T follicular helper cell (primary cell): ENCODE results near the gene DDIT3.

ENCODE experiments used
- DNase-seq: peaks from one replicate; pipeline ENCODE4 v3.0.0-alpha.2; 2020; ENCODE audit warnings: low read depth

The DDIT3 gene

DNA sequence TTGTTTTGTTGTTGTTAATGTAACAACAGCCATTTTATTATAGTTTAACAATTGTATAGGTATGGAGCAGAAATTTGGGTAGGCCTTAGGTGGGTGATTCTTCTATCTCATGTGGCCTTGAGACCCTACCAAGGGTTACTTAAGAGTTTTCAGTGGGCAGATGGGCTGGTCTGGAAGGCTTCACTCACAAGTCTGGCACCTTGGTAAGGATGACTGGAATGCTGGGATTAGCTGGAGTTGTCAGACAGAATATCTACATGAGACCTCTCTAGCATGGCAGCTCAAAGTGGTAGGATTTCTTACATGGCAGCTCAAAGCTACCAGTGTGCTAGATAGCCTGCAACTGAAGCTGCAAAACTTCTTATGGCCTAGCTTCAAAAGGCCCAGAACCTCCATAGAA lies 34.6 kb downstream of the DDIT3 start:
- DNase-seq, result no peak

DNA sequence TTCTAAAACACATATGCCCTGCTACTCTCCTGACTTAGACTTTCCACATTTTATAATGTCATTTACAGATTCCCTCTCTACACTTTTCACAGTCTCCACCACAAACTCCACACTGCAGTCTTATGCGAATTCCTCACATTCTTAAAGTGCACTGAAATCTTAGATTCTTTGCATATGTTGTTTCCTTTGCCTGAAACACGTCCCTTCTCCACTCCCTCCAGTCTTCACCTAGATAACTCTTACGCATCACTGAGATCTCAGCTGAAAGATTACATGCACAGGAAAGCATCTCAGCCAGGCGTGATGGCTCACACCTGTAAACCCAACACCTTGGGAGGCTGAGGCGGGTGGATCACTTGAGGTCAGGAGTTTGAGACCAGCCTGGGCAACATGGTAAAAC lies 36.8 kb downstream of the DDIT3 start:
- no peak for DNase-seq

DNA sequence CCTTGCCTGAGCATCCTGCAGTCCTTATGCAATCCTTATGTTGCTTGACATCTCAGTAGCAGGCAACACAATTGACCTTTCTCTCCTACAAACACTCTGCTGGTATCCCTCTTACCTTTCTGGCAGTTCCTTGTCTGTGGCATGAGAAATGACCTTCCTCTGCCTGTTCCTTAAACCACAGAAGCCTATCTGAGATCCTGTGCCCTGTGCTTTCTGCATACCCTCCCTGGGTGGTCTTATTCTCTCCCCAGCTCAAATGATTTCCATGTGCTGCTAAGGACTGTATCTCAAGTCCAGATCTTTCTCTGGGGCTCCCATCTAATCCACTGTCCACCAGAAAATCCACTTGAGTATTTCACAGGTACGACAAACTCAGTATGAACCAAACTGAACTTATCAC lies 38.6 kb downstream of the DDIT3 start:
- no peak for DNase-seq

DNA sequence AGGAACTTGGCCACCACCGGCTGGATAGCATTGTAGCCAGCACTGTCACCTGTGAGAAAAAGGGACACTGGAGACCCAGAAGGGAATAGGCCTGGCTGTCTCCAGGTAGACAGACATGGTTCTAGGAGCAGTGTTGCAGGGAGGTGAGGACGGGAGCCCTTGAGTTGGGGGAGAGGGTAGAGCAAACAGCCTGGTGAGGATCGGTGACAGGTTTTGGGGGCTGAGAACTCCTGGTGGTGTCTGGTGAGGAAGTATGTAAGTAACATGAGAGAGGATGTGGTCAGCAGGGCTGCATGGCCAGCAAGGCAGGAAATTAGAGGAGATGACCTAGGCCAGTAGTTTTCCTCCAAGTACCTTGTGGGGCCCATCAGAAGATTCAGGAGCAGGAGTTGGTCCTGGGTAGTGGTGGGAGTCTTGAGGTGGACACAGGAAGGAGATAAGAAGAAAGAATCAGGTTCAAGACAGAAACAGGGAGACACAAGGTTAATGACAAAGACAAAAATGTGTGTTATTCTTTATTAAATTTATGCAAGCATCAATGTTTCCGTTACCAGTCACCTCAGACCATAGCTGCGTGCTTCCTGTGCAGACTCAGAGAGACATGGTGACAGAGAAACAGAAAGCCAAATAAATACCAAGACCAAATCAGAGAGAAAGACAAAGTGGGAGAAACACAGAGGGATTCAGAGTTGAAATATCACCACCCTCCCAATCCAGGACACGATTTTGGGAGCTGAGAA lies 40.8 kb downstream of the DDIT3 start, which contains the start of gene ARHGAP9:
Gene ARHGAP9, minus strand, starts transcription at position 491 of the 740 bp plus-strand sequence. Its CDS starts 460 bp downstream, at position 31.
- peak; percentile 61 for DNase-seq

DNA sequence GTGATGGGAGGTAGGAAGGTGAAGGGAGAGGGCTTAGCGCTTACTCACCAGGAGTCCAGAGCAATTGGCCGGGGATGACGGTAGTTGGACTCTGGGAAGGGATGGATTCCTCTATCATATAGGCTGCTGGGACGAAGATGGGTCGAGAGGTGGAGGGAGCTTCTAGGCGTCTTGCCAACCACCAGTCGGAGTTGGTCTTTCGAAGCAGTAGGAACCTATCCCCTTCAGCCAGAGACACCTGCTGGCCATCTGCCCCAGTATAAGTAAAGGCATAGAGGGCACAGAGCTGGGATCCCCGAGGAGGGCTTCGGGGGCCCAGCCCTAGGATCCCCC lies 41.3 kb downstream of the DDIT3 start:
- no peak for DNase-seq

DNA sequence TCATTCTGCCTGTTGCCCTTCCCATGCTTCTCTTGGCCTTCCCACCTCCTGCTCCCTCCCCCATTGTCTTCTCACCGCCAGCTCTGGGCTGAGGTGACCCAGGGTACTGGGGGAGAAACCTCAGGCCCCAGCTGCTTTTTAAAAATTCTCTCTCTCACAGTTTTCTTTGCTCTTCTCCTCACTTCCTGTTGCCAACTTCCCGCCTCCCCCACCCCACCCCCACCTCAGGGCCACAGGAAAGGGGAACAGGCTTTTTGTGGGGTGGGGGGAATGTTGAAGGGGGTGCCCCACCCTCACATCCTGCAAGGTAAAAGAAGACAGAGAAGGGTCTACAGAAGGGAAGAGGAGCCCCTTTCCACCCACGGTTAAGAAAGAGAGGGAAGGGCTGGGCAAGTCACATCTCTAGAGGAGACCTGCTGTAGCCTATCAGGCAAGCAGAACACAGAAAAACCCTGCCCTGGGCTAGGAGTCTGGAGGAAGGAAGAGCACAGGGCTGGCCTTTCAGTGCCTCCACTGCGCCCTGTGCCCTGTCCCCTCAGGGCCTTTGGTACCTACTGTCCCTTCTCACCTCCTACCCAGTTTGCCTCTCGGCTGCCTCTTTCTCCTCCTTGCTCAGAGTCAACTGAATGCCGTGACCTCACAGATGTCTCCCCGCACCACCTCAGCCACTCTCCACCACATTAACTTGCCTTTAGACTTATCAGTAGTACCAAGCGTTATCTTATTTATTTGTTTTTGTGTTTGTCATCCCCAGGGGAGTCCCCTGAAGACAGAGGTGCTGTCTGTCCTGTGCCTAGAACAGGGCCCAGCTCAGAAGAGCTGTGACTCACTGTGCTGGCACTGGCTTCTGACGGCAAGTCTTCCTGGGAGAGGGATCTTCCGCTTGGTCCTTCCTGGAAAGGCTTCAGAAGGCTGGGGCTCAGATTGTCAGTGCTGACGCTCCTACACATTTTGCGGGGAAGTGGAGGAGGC lies 42.3 kb downstream of the DDIT3 start:
- DNase-seq, result peak; percentile 58

DNA sequence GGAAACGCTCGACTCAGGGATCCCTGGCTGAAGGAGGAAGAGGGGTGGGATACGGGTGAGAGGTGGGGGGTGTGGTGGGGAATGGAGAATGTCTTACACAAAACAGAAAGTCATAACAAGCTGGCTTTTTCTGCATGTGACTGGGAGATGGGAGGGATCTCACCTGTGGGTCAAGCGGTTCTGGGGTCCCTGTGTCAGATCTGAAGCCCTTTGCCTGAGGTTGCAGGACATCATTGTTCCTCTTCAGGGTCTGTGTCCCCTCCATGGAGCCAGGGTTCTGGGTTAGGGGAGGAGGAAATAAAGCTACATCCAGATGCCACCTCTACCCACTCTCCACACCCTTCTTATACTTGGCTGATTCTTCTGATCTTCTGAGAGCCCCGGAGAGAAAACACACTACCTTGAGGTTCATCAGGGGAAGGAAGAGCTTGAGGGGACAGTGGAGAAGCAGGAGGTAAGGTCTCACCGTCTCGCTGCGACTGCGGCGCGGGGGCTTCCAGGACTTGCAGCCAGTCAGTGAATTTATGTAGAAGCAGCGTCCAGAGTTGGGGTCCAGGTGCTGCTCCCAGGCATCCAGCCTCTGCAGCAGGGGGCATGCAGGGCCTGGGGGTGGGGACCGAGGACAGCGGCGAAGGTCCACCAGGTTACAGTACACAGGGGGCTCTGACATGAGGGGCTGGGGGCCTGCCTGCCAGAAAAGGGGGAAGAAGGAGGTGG lies 43.2 kb downstream of the DDIT3 start:
- no peak for DNase-seq

DNA sequence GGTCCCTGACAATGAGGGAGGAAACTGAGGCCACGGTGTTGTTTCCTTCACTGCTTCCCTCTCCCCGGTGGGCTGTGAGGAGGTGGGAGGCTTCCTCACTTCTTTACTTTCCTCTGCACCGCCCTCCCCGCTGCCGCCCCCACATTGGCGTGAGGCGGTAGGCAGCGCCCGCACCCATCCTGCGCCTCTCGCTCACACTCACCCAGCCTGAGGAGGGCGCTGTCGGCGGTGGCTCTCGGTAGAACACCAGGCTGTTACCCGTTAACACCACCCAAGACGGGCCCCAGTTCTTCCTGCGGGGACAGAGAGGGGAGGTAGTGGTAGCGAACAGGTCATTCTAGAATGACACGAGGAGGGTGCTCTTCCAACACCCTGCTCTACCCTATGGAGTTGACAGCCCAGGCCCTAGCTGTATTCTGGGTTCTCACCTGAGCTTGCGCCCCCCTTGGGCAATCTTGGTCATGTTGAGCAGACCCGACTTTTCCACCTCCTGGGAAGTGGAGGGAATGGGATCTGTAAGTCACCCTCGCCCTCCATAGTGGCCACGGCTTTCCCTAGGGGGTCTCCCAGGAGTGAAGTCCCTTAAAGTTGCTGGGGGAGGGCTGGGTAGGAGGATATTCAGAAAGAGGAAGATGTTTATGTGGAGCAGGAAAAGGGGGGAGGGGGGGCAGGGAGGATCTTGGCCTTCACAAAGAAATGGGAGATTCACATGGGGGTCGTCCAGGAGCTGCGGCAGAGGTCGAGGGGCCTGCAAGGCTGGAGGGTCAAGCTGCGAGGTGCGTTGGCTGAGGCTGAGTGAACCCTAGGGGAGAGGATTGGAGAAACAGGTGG lies 43.9 kb downstream of the DDIT3 start:
- peak; percentile 41 for DNase-seq

DNA sequence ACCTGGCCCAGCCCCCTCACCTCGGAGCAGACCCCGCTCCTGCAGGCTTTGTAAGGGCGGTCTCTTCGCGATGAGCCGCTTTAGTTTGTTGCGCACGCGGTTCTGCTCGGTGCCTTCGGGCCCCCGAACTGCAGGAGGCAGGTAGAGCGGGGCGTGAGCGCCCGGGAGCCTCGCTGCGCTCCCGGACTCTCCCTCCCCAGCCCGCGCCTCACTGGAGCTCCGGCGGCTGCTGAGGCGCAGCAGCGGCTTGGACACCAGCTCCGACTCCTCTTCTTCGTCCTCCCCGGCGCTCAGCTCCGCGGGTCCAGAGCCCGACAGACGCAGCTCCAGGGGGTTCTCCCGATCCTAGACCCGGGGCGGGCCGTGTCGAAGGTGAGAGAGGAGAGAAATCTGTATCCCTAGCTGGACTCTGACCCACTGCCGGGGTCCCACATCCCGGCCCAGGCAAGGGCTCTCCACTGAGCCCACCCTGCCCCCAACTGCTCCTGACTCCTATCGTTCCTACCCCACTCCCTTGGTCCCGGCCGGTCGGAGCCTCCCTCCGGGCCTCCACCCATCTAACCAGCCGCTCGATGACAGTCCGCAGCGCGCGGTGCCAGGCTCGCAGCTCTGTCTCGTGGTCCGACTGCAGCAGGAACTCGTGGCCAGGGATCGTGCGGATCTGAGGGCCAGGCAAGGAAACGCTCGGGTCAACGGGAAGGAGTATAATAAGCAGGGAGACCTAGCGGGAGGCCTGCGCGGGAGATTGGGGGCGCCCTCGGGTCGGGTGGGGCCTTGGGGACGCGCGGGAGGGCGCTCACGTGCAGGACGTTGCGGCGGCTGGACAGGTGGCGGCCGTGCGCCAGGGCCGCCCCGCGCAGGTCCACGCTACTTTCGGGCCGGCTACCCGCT lies 44.8 kb downstream of the DDIT3 start:
- no peak for DNase-seq

DNA sequence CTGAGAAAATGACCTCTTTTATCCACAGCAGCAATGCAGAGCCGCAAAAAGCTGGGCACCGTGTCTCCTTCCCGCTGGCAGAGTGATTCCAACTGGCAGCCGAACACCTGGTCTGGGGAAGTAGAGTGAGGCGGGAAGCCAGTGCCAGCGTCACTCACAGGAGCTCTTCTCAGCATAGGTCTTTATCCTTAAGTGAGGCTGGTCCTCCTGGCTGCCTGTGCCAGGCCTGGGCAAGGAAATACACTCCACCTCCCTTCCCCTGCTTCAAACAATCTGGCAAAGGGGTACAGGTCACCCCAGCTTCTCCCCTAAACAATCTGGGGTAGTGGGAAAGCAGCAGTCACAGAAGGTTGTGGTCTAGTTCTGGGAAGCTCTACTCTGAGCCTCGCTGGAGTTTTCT lies 45.5 kb downstream of the DDIT3 start:
- DNase-seq, result no peak

DNA sequence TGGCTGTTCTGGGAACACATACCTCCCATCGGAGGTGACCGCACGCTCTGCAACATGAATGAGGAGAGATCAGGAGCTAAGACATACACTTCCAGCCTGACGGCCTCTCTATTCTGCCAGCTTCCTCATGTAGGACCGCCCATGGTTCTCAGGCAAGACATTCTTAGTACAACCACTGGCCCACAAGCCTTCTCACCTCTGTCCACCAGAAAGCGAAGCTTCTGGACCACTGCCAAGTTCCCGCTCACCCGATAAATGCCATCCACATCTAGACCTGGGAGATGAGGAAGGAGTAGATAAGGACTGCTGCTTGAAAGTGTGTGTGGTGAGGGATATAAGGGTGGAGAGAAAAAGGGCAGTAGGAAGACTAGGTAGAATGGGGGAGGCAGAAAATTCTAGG lies 45.9 kb downstream of the DDIT3 start:
- no peak for DNase-seq

DNA sequence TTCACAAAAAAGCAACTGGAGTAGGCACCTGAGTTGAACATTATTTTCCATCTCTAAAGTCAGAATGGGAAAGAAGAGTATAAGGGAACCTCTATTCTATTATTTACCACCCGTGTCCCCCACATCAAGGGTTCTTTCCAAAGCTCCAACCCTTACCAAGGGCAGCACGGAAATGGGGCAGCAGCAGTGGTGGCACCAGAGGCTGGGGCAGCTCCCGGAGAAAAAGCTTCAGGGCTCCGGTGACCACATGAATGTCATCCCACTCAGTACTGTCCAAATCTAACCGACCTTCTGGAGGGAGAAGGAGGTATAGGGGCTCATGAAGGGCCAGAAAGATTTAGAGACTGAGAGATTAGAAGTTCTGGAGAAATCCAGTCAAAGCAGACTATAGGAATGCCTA lies 46.4 kb downstream of the DDIT3 start:
- no peak for DNase-seq

DNA sequence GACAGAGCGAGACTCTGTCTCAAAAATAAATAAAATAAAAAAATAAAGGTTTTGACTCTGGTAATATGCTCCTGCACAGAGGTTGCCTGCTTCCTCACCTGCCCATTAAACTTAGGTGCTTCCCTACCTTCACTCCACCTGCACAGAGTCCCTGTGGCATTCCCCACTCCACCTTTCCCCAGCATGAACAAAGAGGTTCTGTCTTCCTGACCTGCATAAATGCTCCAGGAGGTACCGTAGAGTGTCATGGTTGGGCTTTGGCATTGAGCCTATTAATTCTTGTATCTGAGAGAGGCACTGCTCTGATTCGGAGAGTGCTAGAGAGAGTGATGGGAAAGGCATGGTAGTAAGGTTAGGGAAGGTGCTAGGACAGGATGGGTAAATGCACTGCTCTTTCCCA lies 46.9 kb downstream of the DDIT3 start:
- DNase-seq, result no peak

DNA sequence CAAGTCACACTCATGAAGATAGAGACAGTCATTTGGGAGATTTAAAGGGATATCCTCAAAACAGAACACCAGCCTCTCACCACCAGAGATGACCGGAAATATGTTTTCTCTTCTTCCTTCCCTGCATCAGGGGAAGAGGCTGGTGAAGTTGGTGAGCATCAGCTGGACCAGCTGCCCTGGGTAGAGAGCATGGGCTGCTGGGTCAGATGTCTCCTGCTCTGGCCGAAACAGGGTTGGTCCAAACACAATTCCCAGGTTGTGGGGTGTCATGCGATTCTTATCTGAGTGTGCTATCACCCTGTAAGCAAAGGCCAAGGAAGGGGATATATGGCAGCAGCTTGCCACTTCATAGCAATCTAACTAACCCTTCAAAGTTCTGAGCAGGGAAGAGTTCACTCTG lies 47.9 kb downstream of the DDIT3 start:
- no peak for DNase-seq

DNA sequence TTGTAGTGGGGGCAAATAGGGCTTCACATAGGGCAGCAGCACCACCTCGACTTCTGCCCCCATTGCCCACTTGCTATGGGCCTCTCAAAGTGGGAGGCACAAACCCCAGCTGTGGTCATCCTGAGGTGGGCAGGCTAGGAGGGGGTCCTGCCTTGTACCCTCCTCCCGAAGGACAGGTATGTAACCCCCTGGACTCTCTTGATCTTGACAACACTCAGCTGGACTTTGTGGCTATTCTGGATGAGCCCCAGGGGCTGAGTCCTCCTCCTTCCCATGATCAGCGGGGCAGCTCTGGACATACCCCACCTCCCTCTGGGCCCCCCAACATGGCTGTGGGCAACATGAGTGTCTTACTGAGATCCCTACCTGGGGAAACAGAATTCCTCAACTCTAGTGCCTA lies 48.7 kb downstream of the DDIT3 start:
- DNase-seq, result no peak

DNA sequence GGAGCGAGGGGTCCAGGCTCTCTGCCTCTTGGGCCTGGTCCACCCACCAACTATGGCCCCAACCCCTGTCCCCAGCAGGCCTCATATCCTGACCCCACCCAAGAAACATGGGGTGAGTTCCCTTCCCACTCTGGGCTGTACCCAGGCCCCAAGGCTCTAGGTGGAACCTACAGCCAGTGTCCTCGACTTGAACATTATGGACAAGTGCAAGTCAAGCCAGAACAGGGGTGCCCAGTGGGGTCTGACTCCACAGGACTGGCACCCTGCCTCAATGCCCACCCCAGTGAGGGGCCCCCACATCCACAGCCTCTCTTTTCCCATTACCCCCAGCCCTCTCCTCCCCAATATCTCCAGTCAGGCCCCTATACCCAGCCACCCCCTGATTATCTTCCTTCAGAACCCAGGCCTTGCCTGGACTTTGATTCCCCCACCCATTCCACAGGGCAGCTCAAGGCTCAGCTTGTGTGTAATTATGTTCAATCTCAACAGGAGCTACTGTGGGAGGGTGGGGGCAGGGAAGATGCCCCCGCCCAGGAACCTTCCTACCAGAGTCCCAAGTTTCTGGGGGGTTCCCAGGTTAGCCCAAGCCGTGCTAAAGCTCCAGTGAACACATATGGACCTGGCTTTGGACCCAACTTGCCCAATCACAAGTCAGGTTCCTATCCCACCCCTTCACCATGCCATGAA lies 49.2 kb downstream of the DDIT3 start:
- DNase-seq, result no peak

DNA sequence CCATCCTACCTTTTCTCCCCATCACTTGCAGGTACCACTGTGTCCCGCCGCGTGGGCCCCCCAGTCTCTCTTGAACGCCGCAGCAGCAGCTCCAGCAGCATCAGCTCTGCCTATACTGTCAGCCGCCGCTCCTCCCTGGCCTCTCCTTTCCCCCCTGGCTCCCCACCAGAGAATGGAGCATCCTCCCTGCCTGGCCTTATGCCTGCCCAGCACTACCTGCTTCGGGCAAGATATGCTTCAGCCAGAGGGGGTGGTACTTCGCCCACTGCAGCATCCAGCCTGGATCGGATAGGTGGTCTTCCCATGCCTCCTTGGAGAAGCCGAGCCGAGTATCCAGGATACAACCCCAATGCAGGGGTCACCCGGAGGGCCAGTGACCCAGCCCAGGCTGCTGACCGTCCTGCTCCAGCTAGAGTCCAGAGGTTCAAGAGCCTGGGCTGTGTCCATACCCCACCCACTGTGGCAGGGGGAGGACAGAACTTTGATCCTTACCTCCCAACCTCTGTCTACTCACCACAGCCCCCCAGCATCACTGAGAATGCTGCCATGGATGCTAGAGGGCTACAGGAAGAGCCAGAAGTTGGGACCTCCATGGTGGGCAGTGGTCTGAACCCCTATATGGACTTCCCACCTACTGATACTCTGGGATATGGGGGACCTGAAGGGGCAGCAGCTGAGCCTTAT lies 49.9 kb downstream of the DDIT3 start:
- no peak for DNase-seq

DNA sequence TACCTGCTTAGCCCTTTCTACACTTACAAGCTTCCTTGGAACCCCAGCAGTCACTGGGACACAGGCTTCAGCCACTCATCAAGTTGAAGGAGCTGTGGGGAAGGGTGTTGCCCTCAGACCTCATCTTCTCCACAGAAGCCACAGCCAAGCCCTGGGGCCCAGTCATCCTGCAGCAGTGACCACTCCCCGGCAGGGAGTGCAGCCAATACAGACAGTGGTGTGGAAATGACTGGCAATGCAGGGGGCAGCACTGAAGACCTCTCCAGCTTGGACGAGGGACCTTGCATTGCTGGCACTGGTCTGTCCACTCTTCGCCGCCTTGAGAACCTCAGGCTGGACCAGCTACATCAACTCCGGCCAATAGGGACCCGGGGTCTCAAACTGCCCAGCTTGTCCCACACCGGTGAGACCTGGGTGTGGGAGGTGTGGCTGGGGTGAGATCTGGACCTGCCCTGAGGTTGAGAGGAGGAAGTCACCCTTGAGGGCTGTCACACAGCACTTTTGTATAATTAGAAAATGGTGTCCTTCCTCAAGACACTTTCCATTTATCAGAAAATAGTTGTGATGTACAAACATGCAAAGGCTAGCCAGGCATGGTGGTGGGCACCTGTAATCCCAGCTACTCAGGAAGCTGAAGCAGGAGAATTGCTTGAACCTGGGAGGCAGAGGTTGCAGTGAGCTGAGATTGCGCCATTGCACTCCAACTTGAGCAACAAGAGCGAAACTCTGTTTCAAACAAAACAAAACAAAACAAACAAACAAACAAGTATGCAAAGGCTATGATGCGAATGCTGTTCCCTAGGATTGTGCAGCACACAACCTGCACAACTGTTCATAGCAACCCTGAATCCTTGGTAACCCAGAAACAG lies 50.8 kb downstream of the DDIT3 start:
- DNase-seq, result no peak
